HepG2 (cell line): ENCODE results near the gene NECAP2.

Experiments
- ARNT ChIP-seq: fragments of 450-650 bp; IDR thresholded peaks from 2 replicates; pipeline ENCODE4 v1.6.1; 2017
- CREB1 ChIP-seq, 2 experiments: fragments of 450-650 bp in 1 of 2; IDR thresholded peaks; 2 replicates each; pipeline ENCODE4 v1.6.1; 2016 to 2017; ENCODE audit warnings: control low read depth in 1 of 2, mild to moderate bottlenecking in 1 of 2, missing compliant biosample characterization in 1 of 2, missing genetic modification characterization in 1 of 2
- MAFK ChIP-seq, 2 experiments: IDR thresholded peaks in 1 of 2; conservative IDR thresholded peaks in 1 of 2; 2 replicates each; pipeline ENCODE4 v1.6.1; 2011; ENCODE audit warnings: improper control_type of control experiment in 2 of 2, low read length in 2 of 2
- NFIC ChIP-seq: IDR thresholded peaks from 2 replicates; pipeline ENCODE4 v1.6.1; 2012; ENCODE audit warnings: mild to moderate bottlenecking, low read length, inconsistent platforms
- NPAS2 ChIP-seq: sonication (generic); formaldehyde crosslinking; IDR thresholded peaks from 2 replicates; pipeline ENCODE4 v1.8.0; 2022; ENCODE audit warnings: mild to moderate bottlenecking, missing genetic modification reagents, borderline replicate concordance
- NR1H2 ChIP-seq: sonication (generic); formaldehyde crosslinking; IDR thresholded peaks from 2 replicates; pipeline ENCODE4 v1.8.1; 2022; ENCODE audit warnings: low read depth, missing genetic modification reagents, borderline replicate concordance
- RAD21 ChIP-seq: fragments of 450-650 bp; formaldehyde crosslinking; IDR thresholded peaks from 2 replicates; pipeline ENCODE4 v1.5.0; 2020; ENCODE audit warnings: mild to moderate bottlenecking
- TARDBP ChIP-seq: sonication (generic); formaldehyde crosslinking; IDR thresholded peaks from 2 replicates; pipeline ENCODE4 v1.8.0; 2022; ENCODE audit warnings: mild to moderate bottlenecking, missing genetic modification reagents
- ZNF331 ChIP-seq: sonication (generic); formaldehyde crosslinking; IDR thresholded peaks from 2 replicates; pipeline ENCODE4 v1.4.0; 2020; ENCODE audit warnings: missing genetic modification reagents
- ZNF34 ChIP-seq: sonication (generic); formaldehyde crosslinking; IDR thresholded peaks from 2 replicates; pipeline ENCODE4 v1.4.0; 2020; ENCODE audit warnings: mild to moderate bottlenecking, missing genetic modification reagents, borderline replicate concordance
- TF ChIP-seq, protein P1 (sequence below): sonication (generic); formaldehyde crosslinking; IDR thresholded peaks from 2 replicates; pipeline ENCODE4 v1.5.0; 2020; ENCODE audit warnings: mild to moderate bottlenecking, missing genetic modification reagents, moderate library complexity

DNA sequence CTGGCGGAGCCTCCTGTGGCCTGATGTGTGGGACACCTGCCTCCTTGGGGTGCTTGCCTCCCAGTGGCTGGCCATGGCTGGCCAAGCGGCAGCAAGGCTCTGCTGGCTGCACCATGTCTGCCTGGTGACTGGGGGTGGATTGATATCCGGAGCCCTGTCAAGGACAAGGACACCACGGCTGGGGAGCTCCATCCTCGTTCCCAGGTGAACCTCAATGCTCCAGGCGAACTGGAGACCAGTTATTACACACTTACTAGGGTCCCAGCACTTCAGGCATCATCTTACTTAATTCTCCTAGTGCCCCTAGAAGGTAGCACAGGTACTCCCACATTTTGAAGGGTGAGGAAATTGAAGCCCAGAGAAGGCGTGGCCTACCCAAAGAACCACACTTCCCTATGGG, 18.5 kb upstream of the NECAP2 start:
- TF ChIP-seq NR1H2: no peak
- TF ChIP-seq, protein P1, sequence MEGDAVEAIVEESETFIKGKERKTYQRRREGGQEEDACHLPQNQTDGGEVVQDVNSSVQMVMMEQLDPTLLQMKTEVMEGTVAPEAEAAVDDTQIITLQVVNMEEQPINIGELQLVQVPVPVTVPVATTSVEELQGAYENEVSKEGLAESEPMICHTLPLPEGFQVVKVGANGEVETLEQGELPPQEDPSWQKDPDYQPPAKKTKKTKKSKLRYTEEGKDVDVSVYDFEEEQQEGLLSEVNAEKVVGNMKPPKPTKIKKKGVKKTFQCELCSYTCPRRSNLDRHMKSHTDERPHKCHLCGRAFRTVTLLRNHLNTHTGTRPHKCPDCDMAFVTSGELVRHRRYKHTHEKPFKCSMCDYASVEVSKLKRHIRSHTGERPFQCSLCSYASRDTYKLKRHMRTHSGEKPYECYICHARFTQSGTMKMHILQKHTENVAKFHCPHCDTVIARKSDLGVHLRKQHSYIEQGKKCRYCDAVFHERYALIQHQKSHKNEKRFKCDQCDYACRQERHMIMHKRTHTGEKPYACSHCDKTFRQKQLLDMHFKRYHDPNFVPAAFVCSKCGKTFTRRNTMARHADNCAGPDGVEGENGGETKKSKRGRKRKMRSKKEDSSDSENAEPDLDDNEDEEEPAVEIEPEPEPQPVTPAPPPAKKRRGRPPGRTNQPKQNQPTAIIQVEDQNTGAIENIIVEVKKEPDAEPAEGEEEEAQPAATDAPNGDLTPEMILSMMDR: no peak
- TF ChIP-seq ZNF331 (CRISPR knock-in tag): no peak
- TF ChIP-seq ARNT: no peak
- TF ChIP-seq RAD21 (CRISPR knock-in tag): no peak
- TF ChIP-seq MAFK (conservative IDR thresholded peaks at IDR 0.05 in 1 of 2, IDR thresholded peaks at IDR 0.05 in 1 of 2; ENCODE audit: low read length in 2 of 2): no peak
- TF ChIP-seq ZNF34 (CRISPR knock-in tag): no peak
- no peak for TF ChIP-seq TARDBP (CRISPR knock-in tag)
- TF ChIP-seq CREB1 (IDR thresholded peaks at IDR 0.05): no peak
- TF ChIP-seq CREB1 (CRISPR knock-in tag; IDR thresholded peaks at IDR 0.05): no peak
- TF ChIP-seq NFIC: no peak
- no peak for TF ChIP-seq NPAS2 (CRISPR knock-in tag)
